ENCODE measurements around the gene SENP3.
"Not testable (repeated sequence)": the region's sequence is repeated elsewhere in the genome, so short reads cannot be mapped to it uniquely, and the experiment has no call there.

Gene SENP3

DNA sequence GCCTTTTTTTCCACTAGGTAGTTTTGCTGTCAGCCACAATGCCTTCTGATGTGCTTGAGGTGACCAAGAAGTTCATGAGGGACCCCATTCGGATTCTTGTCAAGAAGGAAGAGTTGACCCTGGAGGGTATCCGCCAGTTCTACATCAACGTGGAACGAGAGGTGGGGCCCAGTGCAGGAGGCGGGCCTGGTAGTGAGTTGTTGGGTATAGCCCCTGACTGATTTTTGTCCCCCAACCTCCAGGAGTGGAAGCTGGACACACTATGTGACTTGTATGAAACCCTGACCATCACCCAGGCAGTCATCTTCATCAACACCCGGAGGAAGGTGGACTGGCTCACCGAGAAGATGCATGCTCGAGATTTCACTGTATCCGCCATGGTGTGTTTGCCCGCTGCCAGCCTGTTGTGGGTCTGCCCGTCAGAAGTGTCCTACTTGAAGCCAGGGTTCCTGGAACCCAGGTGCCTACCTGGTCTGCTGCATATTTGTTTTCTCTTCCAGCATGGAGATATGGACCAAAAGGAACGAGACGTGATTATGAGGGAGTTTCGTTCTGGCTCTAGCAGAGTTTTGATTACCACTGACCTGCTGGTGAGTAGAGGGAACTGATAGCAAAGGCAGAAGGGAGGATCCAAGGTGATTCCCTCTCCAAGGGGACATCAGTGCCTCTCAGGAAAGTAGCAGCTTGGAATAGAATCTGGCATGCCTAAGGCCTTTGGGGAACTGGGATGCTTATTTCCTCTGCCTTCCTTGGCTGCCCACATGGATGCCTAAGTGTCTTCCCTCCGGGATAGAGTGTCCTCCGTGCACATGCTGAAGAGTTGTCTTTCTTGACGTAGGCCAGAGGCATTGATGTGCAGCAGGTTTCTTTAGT lies 15.8 kb downstream of the SENP3 start:
- no peak for DNase-seq

GRCh38 chr17:7579001-7579833 lies 17.5 kb downstream of the SENP3 start, which contains the start of gene CD68:
Gene CD68 (plus strand): TSS chr17:7579638. CDS start chr17:7579678, 40 bp downstream.
- DNase-seq = peak; percentile 64 to 69

DNA sequence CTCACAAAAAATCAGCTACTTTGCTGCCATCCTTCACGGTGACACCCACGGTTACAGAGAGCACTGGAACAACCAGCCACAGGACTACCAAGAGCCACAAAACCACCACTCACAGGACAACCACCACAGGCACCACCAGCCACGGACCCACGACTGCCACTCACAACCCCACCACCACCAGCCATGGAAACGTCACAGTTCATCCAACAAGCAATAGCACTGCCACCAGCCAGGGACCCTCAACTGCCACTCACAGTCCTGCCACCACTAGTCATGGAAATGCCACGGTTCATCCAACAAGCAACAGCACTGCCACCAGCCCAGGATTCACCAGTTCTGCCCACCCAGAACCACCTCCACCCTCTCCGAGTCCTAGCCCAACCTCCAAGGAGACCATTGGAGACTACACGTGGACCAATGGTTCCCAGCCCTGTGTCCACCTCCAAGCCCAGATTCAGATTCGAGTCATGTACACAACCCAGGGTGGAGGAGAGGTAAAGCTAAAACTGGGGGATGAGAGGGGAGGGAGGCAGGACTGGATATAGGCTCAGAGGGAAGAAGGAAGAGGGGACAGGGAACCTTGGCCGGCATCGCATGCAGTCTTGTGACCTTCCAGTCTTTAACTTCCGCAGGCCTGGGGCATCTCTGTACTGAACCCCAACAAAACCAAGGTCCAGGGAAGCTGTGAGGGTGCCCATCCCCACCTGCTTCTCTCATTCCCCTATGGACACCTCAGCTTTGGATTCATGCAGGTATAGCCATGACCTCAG lies 18.3 kb downstream of the SENP3 start:
- no peak for DNase-seq

- DNase-seq = no peak
Measured at GRCh38 chr17:7580604-7581575, 19.2 kb downstream of the SENP3 start.

DNA sequence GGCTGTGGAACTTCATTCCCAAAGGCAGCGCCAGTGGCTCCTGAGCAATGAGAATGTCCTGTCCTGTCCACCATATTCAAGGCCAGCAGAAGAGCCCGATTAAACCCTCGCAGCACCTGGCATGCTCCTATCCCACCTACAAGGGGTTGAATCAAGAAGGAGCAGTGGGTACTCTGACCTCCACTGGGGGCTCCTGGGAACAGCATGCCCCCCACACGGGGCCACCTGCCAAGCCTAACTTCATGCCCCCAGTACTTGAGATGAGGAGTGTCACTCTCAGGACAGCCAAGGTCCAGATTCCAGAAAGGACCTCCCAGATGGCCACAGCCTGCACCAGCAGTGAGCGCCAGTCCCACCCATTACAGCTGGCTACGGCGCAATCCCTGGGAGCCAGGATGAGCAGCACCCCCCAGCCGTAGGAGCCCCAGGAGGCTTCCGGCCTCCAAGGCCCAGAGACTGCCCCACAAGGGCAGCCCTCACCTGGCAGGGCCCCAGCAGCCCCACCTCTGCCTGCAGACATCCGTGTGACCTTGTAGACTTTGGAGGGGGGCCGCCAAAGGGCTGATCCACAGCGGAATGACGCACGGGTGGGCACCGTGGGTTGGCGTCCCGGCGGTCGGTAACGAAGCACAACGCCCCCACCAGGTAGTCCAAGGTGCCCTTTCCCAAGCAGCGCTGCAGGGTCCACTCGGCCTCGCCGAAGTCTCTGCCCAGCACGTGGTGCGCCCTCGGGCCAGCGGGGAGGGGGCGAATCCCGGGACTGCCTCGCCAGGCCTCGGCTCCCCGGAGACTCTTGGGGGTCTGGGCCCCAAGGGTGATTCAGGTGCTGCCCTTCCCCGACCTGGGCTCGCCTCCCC lies 20.9 kb downstream of the SENP3 start:
- DNase-seq = no peak

- DNase-seq = peak; percentile 90 to 94
Measured at GRCh38 chr17:7583253-7584109, 21.8 kb downstream of the SENP3 start, which contains the start of gene MPDU1. Gene MPDU1 (plus strand): TSS chr17:7583852. CDS start chr17:7583863, 11 bp downstream.

DNA sequence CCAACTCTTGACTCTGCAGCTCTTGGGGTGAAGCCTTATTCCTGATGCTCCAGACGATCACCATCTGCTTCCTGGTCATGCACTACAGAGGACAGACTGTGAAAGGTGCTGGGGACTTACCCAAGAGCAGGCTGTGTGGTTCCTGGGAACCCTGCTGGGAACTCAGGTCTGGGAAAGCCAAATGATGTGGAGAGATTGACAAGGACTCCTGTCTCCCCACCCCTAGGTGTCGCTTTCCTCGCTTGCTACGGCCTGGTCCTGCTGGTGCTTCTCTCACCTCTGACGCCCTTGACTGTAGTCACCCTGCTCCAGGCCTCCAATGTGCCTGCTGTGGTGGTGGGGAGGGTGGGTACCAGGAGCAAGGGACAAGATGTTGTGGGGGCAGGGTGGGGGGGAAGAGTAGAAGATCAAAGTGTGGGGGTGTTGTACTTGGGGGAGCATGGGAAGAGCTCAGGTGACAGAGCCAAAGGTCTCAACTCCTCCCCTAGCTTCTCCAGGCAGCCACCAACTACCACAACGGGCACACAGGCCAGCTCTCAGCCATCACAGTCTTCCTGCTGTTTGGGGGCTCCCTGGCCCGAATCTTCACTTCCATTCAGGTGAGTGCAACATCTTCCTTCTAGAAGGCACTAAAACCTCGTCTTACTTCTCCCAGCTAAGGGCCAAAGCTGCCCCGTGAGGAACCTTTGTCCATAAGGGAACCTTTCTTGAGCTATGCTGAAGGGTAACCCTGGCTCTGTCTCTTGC lies 25.1 kb downstream of the SENP3 start:
- no peak for DNase-seq

DNA sequence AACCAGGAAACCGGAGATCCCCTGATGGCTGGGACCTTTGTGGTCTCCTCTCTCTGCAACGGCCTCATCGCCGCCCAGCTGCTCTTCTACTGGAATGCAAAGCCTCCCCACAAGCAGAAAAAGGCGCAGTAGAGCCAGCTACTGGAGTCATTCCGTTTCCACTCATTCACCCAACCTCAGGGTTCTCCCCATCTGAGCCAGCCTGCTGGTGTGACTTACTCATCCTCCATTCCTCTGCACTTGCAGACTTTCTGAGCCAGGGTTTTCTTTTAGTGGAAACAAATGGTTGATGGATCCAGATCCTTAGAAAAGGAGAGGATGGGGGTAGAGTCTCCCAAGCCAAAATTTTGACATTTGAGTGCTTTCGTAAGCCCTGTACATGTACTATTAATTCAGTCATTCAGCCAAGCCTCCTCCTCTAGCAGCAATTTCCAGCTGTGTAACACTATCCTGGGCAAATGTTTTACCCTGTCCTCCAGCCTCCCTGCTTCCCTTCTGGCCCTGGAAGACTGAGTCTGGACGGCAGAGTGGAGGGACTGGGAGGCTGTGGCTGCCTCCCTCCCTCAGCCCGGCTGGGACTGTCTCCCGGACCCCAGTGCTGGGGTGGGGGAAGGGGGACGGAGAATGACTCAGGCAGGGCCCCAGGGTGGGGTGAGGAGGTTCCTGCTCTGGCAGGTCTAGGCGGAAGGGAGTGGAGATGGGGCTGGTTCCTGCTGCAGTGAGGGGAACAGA lies 25.9 kb downstream of the SENP3 start:
- DNase-seq = no peak

DNA sequence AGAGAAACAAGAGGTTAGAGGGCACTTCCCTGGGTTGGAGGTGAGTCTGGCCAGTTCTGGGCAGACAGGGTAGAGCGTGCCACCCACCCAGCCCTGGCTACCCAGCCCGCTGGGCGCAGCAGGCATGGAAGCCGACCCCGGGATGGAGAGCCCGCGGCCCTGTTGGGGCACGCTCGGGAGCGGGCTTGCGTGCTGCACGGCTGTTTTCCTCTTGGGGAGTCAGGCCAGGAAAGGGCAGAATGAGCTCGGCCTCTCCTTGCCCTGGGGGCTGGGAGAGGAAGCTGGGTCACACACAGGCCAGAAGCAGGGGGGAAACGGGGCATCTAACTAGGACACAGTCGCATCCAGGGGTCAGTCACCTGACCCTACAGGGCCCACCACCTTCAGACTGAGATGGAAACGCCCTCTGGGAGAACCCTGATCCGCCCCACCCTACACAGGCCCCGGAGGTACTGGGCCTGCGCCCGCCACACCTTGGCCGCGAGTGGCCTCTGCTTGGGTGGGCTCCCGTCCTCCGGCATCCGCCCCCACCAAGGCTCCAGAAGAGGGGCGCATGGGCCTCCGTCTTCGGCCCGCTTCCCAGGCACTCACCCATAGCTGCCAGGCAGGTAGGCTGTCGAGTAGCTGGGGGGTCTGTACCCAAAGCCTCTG lies 27.0 kb downstream of the SENP3 start:
- no peak for DNase-seq

DNA sequence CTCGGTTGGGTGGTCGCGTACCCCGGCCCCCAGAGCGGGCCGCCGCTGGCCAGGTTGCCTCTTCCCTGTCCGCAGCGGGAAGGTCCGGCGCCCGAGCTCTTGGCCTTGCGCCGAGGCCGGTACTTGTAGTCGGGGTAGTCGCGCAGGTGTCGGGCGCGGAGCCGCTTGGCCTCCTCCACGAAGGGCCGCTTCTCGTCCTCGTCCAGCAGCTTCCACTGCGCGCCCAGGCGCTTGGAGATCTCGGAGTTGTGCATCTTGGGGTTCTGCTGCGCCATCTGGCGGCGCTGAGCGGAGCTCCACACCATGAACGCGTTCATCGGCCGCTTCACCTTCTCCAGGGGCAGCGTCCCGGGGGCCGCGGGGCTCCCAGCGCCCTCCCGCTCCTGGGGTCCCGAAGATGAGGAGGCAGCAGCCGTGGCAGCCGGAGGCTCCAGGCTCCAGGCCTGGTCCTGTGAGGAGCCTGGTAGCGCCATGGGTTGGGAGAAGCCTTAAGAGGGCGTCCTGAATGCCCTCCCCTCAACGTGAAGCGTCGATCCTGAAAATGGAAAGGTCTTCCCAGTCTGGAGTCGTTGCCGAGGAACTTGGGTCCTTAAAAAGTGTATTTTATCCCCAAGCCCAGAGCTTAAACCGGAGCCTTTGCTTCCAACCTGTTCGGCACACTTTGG lies 27.6 kb downstream of the SENP3 start:
- DNase-seq = peak; percentile 57 to 66

GRCh38 chr17:7589891-7590691 lies 28.4 kb downstream of the SENP3 start, which contains the start of gene SOX15:
Gene SOX15 (minus strand): TSS chr17:7590094. CDS start chr17:7589676, 418 bp downstream.
- DNase-seq = no peak

- DNase-seq = no peak
Measured at GRCh38 chr17:7590743-7591142, 29.0 kb downstream of the SENP3 start.

GRCh38 chr17:7591596-7591995 lies 29.9 kb downstream of the SENP3 start:
- no peak for DNase-seq

- DNase-seq = no peak
Measured at GRCh38 chr17:7592422-7593021, 30.8 kb downstream of the SENP3 start.

GRCh38 chr17:7593296-7593695 lies 31.6 kb downstream of the SENP3 start:
- no peak for DNase-seq

DNA sequence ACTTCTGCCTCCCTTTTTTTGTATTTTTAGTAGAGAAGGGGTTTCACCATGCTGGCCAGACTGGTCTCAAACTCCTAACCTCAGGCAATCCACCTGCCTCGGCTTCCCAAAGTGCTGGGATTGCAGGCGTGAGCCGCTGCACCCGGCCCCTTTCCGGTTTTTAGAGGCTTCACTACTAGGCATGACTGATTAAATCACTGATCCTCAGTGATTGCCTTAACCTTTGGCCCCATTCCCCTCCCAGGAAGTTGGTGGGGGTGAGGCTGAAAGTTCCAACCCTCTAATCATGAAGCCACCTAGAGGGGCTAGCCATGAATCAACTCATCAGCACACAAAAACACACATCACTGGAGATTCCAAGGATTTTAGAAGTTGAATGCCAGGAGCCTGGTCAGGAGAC lies 35.8 kb downstream of the SENP3 start:
- DNase-seq = not testable (repeated sequence)
